ENCODE results near the gene WSB1.
"Not testable (repeated sequence)": the region's sequence is repeated elsewhere in the genome, so short reads cannot be mapped to it uniquely, and the experiment has no call there.

Gene WSB1

DNA sequence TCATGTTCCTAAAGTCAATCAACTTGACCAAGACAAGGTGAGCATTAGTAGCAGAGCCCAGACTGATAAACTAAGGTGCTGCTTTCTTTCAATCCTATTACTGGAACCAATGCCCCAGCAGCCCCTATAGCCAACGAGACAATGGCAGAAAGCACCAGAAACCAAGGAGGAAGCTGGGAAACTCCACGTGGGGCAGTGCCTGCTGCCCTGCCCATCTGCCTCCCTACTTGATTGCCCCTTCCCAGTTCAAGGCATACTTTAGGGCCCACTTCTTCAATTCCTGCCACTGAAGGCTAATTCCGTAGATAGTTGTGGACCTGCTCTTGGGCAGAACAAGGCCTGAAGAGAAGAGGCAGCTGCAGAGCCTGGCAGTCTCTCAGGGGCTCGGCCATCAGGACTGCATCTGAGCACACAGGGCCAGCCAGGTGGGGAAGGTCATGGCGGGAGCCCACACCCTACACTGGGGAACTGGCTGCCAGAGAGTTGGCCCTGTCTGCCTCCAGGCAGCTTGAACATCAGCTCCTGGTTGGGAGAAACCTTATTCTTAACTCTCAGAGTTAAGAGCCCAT, 30.9 kb downstream of the WSB1 start:
- no peak overlapping the region for H3K4me3 ChIP-seq (ENCODE audit: low read depth, low read length)
- no peak for DNase-seq (ENCODE audit: low read depth)
- no peak for TF ChIP-seq CTCF (IDR thresholded peaks at IDR 0.05; ENCODE audit: low read depth, low read length, missing control alignments)
- in situ Hi-C loops (cut with HindIII; ENCODE audit: low sequenced_read_pairs), result loop anchor here (5.0 to 25.0 kb wide), 3 partner anchors 88 to 237 kb away; no protein-coding TSS in a partner anchor

GRCh38 chr17:27326051-27326450, 32.1 kb downstream of the WSB1 start:
- no peak overlapping the region for H3K4me3 ChIP-seq (ENCODE audit: low read depth, low read length)
- no peak for TF ChIP-seq CTCF (IDR thresholded peaks at IDR 0.05; ENCODE audit: low read depth, low read length, missing control alignments)
- in situ Hi-C loops (cut with HindIII; ENCODE audit: low sequenced_read_pairs), result loop anchor here (5.0 to 25.0 kb wide), 3 partner anchors 89 to 236 kb away; no protein-coding TSS in a partner anchor
- no peak for DNase-seq (ENCODE audit: low read depth)

DNA sequence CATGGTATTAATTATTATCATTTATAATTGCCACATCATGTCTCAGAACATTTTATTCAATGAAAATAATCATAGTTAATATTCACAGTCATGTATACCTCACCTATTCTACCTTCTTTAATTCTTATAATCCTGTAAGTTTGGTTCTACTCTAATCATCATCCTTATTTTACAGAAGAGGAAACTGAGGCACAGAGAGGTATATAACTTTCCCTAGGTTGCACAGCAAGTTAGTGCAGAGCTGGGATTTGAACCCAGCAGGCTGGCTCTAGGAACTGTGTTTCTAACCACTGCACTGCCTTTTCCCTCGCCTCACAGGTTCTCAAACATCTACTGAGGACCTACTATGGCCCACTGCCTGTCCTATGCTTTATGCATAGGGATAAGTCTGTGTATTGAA, 32.7 kb downstream of the WSB1 start:
- in situ Hi-C loops (cut with HindIII; ENCODE audit: low sequenced_read_pairs), result loop anchor here (5.0 to 25.0 kb wide), 3 partner anchors 89 to 236 kb away; no protein-coding TSS in a partner anchor

GRCh38 chr17:27327397-27327796, 33.5 kb downstream of the WSB1 start:
- DNase-seq (ENCODE audit: low read depth), result no peak
- no peak for TF ChIP-seq CTCF (IDR thresholded peaks at IDR 0.05; ENCODE audit: low read depth, low read length, missing control alignments)
- H3K4me3 ChIP-seq (ENCODE audit: low read depth, low read length), result no peak overlapping the region
- in situ Hi-C loops (cut with HindIII; ENCODE audit: low sequenced_read_pairs), result loop anchor here (5.0 to 25.0 kb wide), 3 partner anchors 90 to 235 kb away; no protein-coding TSS in a partner anchor

More for the DNA sequence above, 32.7 kb downstream of the WSB1 start:
- no peak overlapping the region for H3K4me3 ChIP-seq (ENCODE audit: low read depth, low read length)
- no peak for TF ChIP-seq CTCF (IDR thresholded peaks at IDR 0.05; ENCODE audit: low read depth, low read length, missing control alignments)
- no peak for DNase-seq (ENCODE audit: low read depth)

DNA sequence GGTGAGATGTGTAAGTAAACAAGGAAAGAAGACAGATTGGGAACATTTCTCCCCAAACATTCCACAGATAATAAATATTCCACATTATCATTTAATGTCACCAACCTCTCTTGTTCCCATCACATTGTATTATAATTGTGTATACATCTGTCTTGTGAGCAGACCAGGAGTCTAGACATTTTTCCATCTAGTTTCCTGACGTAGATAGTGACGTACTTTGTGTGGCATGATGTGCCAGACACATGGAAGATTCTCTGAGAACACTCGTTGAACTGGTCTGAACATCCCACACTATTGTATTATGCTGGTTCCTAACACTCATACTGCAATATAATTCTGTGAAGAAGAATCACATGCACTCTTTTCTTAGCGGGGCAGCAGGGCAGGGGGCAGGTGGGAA, 34.0 kb downstream of the WSB1 start:
- no peak for TF ChIP-seq CTCF (IDR thresholded peaks at IDR 0.05; ENCODE audit: low read depth, low read length, missing control alignments)

DNA sequence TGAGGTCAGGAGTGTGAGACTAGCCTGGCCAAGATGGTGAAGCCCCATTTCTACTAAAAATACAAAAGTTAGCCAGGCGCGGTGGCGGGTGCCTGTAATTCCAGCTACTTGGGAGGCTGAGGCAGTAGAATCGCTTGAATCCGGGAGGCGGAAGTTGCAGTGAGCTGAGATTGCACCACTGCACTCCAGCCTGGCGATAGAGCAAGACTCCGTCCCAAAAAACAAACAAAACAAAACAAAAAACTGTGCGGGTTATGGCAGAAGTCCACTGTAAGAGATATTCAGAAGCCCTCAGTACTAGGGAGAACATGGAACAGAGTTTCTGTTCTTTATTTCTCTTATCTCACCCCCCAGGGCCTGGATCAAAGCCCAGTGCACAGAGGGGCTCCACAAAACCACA, 34.8 kb downstream of the WSB1 start:
- not testable (repeated sequence) for DNase-seq (ENCODE audit: low read depth); H3K4me3 ChIP-seq (ENCODE audit: low read depth, low read length)
- in situ Hi-C loops (cut with HindIII; ENCODE audit: low sequenced_read_pairs), result loop anchor here (5.0 to 25.0 kb wide), 3 partner anchors 91 to 234 kb away; no protein-coding TSS in a partner anchor

More for the DNA sequence above, 34.0 kb downstream of the WSB1 start:
- H3K4me3 ChIP-seq (ENCODE audit: low read depth, low read length), result no peak overlapping the region
- no peak for DNase-seq (ENCODE audit: low read depth)
- in situ Hi-C loops (cut with HindIII; ENCODE audit: low sequenced_read_pairs), result loop anchor here (5.0 to 25.0 kb wide), 3 partner anchors 91 to 234 kb away; no protein-coding TSS in a partner anchor

GRCh38 chr17:27329146-27329805, 35.4 kb downstream of the WSB1 start:
- in situ Hi-C loops (cut with HindIII; ENCODE audit: low sequenced_read_pairs), result loop anchor here (5.0 to 25.0 kb wide), 3 partner anchors 92 to 233 kb away; no protein-coding TSS in a partner anchor
- no peak for TF ChIP-seq CTCF (IDR thresholded peaks at IDR 0.05; ENCODE audit: low read depth, low read length, missing control alignments)
- no peak overlapping the region for H3K4me3 ChIP-seq (ENCODE audit: low read depth, low read length)
- no peak for DNase-seq (ENCODE audit: low read depth)
